ENCODE results near the gene NTM.
"Not testable (repeated sequence)": the region's sequence is repeated elsewhere in the genome, so short reads cannot be mapped to it uniquely, and the experiment has no call there.

NTM gene

DNA sequence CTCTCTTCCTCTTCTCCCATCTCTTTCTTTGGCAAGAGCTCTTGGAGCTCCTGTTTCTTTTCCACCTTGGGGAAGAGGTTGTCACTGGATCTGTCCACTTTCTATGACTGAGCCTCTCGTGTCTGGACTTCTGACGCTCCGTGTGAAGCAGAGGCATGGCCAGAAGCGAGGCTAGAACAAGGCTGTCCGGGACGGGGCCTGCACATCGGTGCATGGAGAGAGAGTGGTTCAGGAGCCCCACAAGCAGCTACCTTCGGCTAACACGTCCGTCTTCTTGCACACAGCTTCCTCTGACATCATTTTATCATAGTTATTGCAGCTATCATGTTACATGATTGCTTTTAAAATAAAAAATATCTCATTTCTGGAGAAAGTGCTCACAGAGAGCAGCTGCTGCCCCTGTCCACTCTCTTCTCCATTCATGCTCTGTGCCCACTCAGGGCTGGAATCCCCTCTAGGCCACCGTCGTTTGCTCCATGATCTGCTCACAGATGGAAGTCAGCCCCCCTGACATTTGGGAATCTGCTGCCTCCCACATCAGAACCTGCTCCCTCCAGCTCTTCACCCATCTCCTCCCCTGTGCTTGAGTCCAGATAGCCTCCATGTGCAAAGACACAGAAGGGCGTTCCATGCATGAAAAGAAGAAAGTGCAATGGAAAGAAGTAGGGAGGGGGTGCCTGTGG is 308.4 kb downstream of the NTM start:
- 0 out of 2 replicates have a peak, but pooled peaks cover 4% of the 10 kb centered on the region for H3K36me3 ChIP-seq (ENCODE audit: insufficient read depth, low read length)
- no peak for TF ChIP-seq EZH2phosphoT487 (IDR thresholded peaks at IDR 0.05; ENCODE audit: borderline replicate concordance)
- TF ChIP-seq CTCF (conservative IDR thresholded peaks at IDR 0.05; ENCODE audit: low read length) = no peak
- H3F3A ChIP-seq (ENCODE audit: low read depth) = no peaks in the 10 kb centered on the region
- peaks cover 14% of the 10 kb centered on the region; the same call in 1 of the 2 replicates for H3K79me2 ChIP-seq (ENCODE audit: insufficient read depth, low read length)
- no peak overlapping the region for H3K4me3 ChIP-seq (ENCODE audit: low read length, poor library complexity, severe bottlenecking)
- no peak overlapping the region for H3K4me2 ChIP-seq (ENCODE audit: low read depth, low read length, poor library complexity, severe bottlenecking)
- H3K9me2 ChIP-seq (replicated peaks; ENCODE audit: low read depth, low read length) = no peaks in the 10 kb centered on the region
- H3K9ac ChIP-seq (ENCODE audit: low read depth, low read length, poor library complexity, severe bottlenecking) = no peak overlapping the region
- no peak overlapping the region for H2AFZ ChIP-seq (ENCODE audit: low read length)
- no peaks in the 10 kb centered on the region for H3K27me3 ChIP-seq (ENCODE audit: insufficient read depth, low read length, poor library complexity, severe bottlenecking)
- no peaks in the 10 kb centered on the region for H3K9me3 ChIP-seq (ENCODE audit: insufficient read depth, low read depth, low read length)
- no peaks in the 10 kb centered on the region for H3K4me1 ChIP-seq (ENCODE audit: insufficient read depth, low read length, poor library complexity, severe bottlenecking)
- H4K20me1 ChIP-seq (ENCODE audit: insufficient read depth, low read length, poor library complexity, severe bottlenecking) = peaks cover 4% of the 10 kb centered on the region

DNA sequence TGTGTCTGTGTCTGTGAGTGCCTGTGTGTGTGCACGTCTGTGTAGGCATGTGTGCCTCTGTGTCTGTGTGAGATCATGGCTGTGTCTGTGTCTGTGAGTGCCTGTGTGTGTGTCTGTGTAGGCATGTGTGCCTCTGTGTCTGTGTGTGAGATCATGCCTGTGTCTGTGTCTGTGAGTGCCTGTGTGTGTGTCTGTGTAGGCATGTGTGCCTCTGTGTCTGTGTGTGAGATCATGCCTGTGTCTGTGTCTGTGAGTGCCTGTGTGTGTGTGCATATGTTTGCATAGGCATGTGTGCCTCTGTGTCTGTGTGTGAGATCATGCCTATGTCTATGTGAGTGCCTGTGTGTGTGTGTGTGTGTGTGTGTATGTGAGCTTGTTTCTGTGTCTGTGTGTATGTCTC is 310.0 kb downstream of the NTM start:
- peaks cover 13% of the 10 kb centered on the region; the same call in 1 of the 2 replicates for H3K79me2 ChIP-seq (ENCODE audit: insufficient read depth, low read length)
- not testable (repeated sequence) for H3K27me3 ChIP-seq (ENCODE audit: insufficient read depth, low read length, poor library complexity, severe bottlenecking); H3F3A ChIP-seq (ENCODE audit: low read depth); H3K9ac ChIP-seq (ENCODE audit: low read depth, low read length, poor library complexity, severe bottlenecking); H3K4me3 ChIP-seq (ENCODE audit: low read length, poor library complexity, severe bottlenecking); H4K20me1 ChIP-seq (ENCODE audit: insufficient read depth, low read length, poor library complexity, severe bottlenecking); H3K9me2 ChIP-seq (replicated peaks; ENCODE audit: low read depth, low read length); H3K9me3 ChIP-seq (ENCODE audit: insufficient read depth, low read depth, low read length); H3K4me2 ChIP-seq (ENCODE audit: low read depth, low read length, poor library complexity, severe bottlenecking); H3K36me3 ChIP-seq (ENCODE audit: insufficient read depth, low read length); H2AFZ ChIP-seq (ENCODE audit: low read length); H3K4me1 ChIP-seq (ENCODE audit: insufficient read depth, low read length, poor library complexity, severe bottlenecking)

GRCh38 chr11:131681920-131682319 is 311.5 kb downstream of the NTM start:
- no peaks in the 10 kb centered on the region for H3F3A ChIP-seq (ENCODE audit: low read depth)
- no peaks in the 10 kb centered on the region for H3K9me2 ChIP-seq (replicated peaks; ENCODE audit: low read depth, low read length)
- TF ChIP-seq CTCF (conservative IDR thresholded peaks at IDR 0.05; ENCODE audit: low read length) (no peak), EZH2phosphoT487 (IDR thresholded peaks at IDR 0.05; ENCODE audit: borderline replicate concordance) (no peak)
- no peaks in the 10 kb centered on the region for H3K27me3 ChIP-seq (ENCODE audit: insufficient read depth, low read length, poor library complexity, severe bottlenecking)
- 0 out of 2 replicates have a peak, but pooled peaks cover 4% of the 10 kb centered on the region for H3K36me3 ChIP-seq (ENCODE audit: insufficient read depth, low read length)
- no peak overlapping the region for H3K4me3 ChIP-seq (ENCODE audit: low read length, poor library complexity, severe bottlenecking)
- no peaks in the 10 kb centered on the region for H3K9me3 ChIP-seq (ENCODE audit: insufficient read depth, low read depth, low read length)
- H3K9ac ChIP-seq (ENCODE audit: low read depth, low read length, poor library complexity, severe bottlenecking) = no peak overlapping the region
- H3K4me1 ChIP-seq (ENCODE audit: insufficient read depth, low read length, poor library complexity, severe bottlenecking) = peaks cover 5% of the 10 kb centered on the region
- H3K79me2 ChIP-seq (ENCODE audit: insufficient read depth, low read length) = peaks cover 7% of the 10 kb centered on the region; the same call in 1 of the 2 replicates
- no peak overlapping the region for H3K4me2 ChIP-seq (ENCODE audit: low read depth, low read length, poor library complexity, severe bottlenecking)
- no peak overlapping the region for H2AFZ ChIP-seq (ENCODE audit: low read length)
- H4K20me1 ChIP-seq (ENCODE audit: insufficient read depth, low read length, poor library complexity, severe bottlenecking) = no peaks in the 10 kb centered on the region

All from Loucy (cell line).